ENCODE results near the gene JUND. TPM values are rescaled to one million over a fixed set of nuclear protein-coding genes. Genes with fewer than 3 reads are reported as not detected.
A peak's percentile ranks its signal among the peaks of the same experiment; 100 is the strongest.

The JUND gene
- 100 to 1,000 TPM; 112 to 148 TPM for total RNA-seq
- polyA plus RNA-seq (2013, experiment 1 of 2), result 255 TPM
- 262 TPM for polyA plus RNA-seq (2013, experiment 2 of 2)
- long read RNA-seq, experiment 1, transcript JUND-201 (1 exons, 1,863 nt), result major isoform, 64 of 65 reads
- long read RNA-seq, experiment 1, partial matches to known transcripts, result 0 of 65 reads
- long read RNA-seq, experiment 1, other reads (novel, unspliced or antisense), result 0 of 65 reads
- long read RNA-seq, experiment 2, transcript JUND-201 (1 exons, 1,863 nt), result major isoform, 490 of 496 reads
- long read RNA-seq, experiment 2, partial matches to known transcripts, result 0 of 496 reads
- long read RNA-seq, experiment 2, other reads (novel, unspliced or antisense), result 2 of 496 reads
- long read RNA-seq, experiment 3, partial matches to known transcripts, result 0 of 1 reads
- long read RNA-seq, experiment 3, other reads (novel, unspliced or antisense), result 0 of 1 reads
- long read RNA-seq, experiment 4, result 0 reads

GRCh38 chr19:18281082-18282020, at the start of gene JUND:
Gene JUND, minus strand, starts transcription at chr19:18281622. Its CDS starts 138 bp downstream, at chr19:18281484.
- peak within 1 kb of the TSS; percentile 100 for H3K9ac ChIP-seq (ENCODE audit: extremely low read depth, low read length, poor library complexity, severe bottlenecking)
- Mint-ChIP-seq H3K27ac (peak within 1 kb of the TSS; percentile 99), H3K9me3 (peaks cover 2% of the 10 kb centered on the region), H3K4me1 (peaks cover 18% of the 10 kb centered on the region), H3K27me3 (ENCODE audit: insufficient read depth) (no peaks in the 10 kb centered on the region), H3K4me3 (peak within 1 kb of the TSS; percentile 97), H3K36me3 (ENCODE audit: low read depth) (peaks cover 19% of the 10 kb centered on the region)
- TF ChIP-seq CTCF (conservative IDR thresholded peaks at IDR 0.05), result peak; percentile 37
- peak; percentile 98 for DNase-seq
- no peaks in the 10 kb centered on the region for H3K27me3 ChIP-seq (ENCODE audit: control insufficient read depth, insufficient read depth, low read length, poor library complexity, severe bottlenecking)
- H3K36me3 ChIP-seq (ENCODE audit: control insufficient read depth, insufficient read depth, low read length), result peaks cover 18% of the 10 kb centered on the region
- no peaks in the 10 kb centered on the region for H3K4me1 ChIP-seq (ENCODE audit: control insufficient read depth, insufficient read depth, low read length)
- WGBS, 2 experiments (ENCODE audit: insufficient coverage in 1 of 2, insufficient read length in 1 of 2), result 0% methylated on average over 34 to 138 of the region's 138 CpGs
- peak within 1 kb of the TSS; percentile 89 for H3K4me3 ChIP-seq (ENCODE audit: low read length)
- peak within 1 kb of the TSS; percentile 100 for H3K27ac ChIP-seq (ENCODE audit: low read depth, low read length)
- no peaks in the 10 kb centered on the region for H3K9me3 ChIP-seq (ENCODE audit: control insufficient read depth, low read length)

GRCh38 chr19:18330868-18331267, 49.4 kb upstream of the JUND start:
- WGBS, 2 experiments (ENCODE audit: insufficient coverage in 1 of 2, insufficient read length in 1 of 2), result 85 to 90% methylated on average over 6 to 9 of the region's 9 CpGs
- no peak overlapping the region for H3K27ac ChIP-seq (ENCODE audit: low read depth, low read length)
- H3K4me3 ChIP-seq (ENCODE audit: low read length), result no peak overlapping the region
- no peaks in the 10 kb centered on the region for H3K4me1 ChIP-seq (ENCODE audit: control insufficient read depth, insufficient read depth, low read length)
- Mint-ChIP-seq H3K27ac (no peak overlapping the region), H3K4me1 (peaks cover 12% of the 10 kb centered on the region), H3K4me3 (no peak overlapping the region), H3K27me3 (ENCODE audit: insufficient read depth) (no peaks in the 10 kb centered on the region), H3K36me3 (ENCODE audit: low read depth) (no peaks in the 10 kb centered on the region), H3K9me3 (no peaks in the 10 kb centered on the region)
- DNase-seq, result no peak
- H3K9ac ChIP-seq (ENCODE audit: extremely low read depth, low read length, poor library complexity, severe bottlenecking), result no peak overlapping the region
- no peaks in the 10 kb centered on the region for H3K27me3 ChIP-seq (ENCODE audit: control insufficient read depth, insufficient read depth, low read length, poor library complexity, severe bottlenecking)
- no peaks in the 10 kb centered on the region for H3K36me3 ChIP-seq (ENCODE audit: control insufficient read depth, insufficient read depth, low read length)
- H3K9me3 ChIP-seq (ENCODE audit: control insufficient read depth, low read length), result no peaks in the 10 kb centered on the region
- TF ChIP-seq CTCF (conservative IDR thresholded peaks at IDR 0.05), result no peak

DNA sequence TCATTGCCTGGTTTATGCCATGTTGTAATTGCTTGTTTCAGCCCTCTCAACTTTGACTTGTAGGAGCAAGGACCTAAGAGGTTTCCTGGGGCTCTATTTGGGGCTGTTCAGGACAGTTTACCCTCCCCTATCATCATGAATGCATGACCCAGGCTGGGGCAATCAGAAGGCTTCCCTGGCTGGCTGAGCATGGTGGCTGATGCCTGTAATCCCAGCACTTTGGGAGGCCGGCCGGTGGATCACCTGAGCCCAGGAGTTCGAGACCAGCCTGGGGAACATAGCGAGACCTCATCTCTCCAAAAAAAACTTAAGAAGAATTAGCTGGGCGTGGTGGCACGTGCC, 47.6 kb upstream of the JUND start:
- TF ChIP-seq CTCF (conservative IDR thresholded peaks at IDR 0.05), result no peak
- peak overlapping the region; percentile 86 for H3K4me3 ChIP-seq (ENCODE audit: low read length)
- peaks cover 12% of the 10 kb centered on the region for H3K4me1 Mint-ChIP-seq
- no peaks in the 10 kb centered on the region for H3K36me3 Mint-ChIP-seq (ENCODE audit: low read depth)
- H3K9me3 Mint-ChIP-seq, result no peaks in the 10 kb centered on the region
- no peaks in the 10 kb centered on the region for H3K4me1 ChIP-seq (ENCODE audit: control insufficient read depth, insufficient read depth, low read length)
- H3K27me3 ChIP-seq (ENCODE audit: control insufficient read depth, insufficient read depth, low read length, poor library complexity, severe bottlenecking), result no peaks in the 10 kb centered on the region
- WGBS, 2 experiments (ENCODE audit: insufficient coverage in 1 of 2, insufficient read length in 1 of 2), result 92 to 98% methylated on average over 4 to 6 of the region's 6 CpGs
- DNase-seq, result no peak
- H3K27ac Mint-ChIP-seq, result peak overlapping the region; percentile 95
- no peaks in the 10 kb centered on the region for H3K9me3 ChIP-seq (ENCODE audit: control insufficient read depth, low read length)
- peak overlapping the region; percentile 58 for H3K27ac ChIP-seq (ENCODE audit: low read depth, low read length)
- peak overlapping the region; percentile 38 for H3K9ac ChIP-seq (ENCODE audit: extremely low read depth, low read length, poor library complexity, severe bottlenecking)
- H3K36me3 ChIP-seq (ENCODE audit: control insufficient read depth, insufficient read depth, low read length), result no peaks in the 10 kb centered on the region
- peak overlapping the region; percentile 56 for H3K4me3 Mint-ChIP-seq
- H3K27me3 Mint-ChIP-seq (ENCODE audit: insufficient read depth), result no peaks in the 10 kb centered on the region

Measured in endodermal cell (in vitro differentiated cells).